ENCODE results near the gene GAN.
A peak's percentile ranks its signal among the peaks of the same experiment; 100 is the strongest.
"Not testable (repeated sequence)": the region's sequence is repeated elsewhere in the genome, so short reads cannot be mapped to it uniquely, and the experiment has no call there.

GAN gene

DNA sequence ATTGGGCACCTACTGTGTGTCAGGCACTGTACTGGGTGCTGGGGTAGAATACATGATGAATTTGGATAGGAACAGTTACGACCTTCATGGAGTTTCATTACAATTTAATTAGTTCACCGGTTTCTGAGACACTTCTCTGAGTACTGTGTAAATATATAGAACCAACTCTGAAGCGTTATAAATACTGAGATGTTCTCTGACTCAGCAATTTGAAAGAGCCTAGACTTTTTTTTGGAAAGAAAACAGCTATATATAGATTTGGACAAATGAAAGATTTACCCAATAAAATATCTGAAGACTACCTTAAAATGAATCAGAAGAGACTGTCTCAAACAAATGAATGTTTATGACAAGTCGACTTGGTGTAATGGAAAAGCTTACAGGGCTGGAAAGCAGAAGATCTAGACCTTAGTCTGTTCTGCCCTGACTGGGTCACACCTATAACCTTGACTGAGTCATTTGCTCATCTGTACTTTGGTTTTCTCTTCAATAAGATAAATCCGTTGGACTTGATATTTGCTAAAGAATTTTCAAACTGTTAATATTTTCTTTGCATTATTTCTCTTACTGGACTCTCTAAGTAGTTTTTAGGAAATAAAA is 4.6 kb upstream of the GAN start:
- no peak for DNase-seq (ENCODE audit: low spot score)

DNA sequence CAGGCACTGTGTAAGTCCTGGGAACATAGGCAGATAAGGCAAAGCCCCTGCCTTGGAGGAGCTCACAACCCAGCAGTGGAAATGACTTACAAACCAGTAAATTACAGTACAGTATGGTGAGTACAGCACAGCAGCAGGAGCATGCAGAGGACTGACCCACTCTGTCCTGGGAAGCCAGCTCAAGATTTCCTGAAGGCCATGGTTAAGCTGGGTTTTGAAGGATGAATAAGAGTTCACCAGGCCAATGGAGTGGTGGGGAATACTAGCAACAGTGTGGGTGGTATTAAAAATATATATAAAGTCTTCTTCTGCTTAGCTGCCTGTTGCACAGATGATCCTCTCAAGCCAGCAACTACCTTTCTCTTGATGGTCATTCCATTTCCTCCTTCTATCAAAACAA is 3.0 kb upstream of the GAN start:
- no peak for DNase-seq (ENCODE audit: low spot score)

DNA sequence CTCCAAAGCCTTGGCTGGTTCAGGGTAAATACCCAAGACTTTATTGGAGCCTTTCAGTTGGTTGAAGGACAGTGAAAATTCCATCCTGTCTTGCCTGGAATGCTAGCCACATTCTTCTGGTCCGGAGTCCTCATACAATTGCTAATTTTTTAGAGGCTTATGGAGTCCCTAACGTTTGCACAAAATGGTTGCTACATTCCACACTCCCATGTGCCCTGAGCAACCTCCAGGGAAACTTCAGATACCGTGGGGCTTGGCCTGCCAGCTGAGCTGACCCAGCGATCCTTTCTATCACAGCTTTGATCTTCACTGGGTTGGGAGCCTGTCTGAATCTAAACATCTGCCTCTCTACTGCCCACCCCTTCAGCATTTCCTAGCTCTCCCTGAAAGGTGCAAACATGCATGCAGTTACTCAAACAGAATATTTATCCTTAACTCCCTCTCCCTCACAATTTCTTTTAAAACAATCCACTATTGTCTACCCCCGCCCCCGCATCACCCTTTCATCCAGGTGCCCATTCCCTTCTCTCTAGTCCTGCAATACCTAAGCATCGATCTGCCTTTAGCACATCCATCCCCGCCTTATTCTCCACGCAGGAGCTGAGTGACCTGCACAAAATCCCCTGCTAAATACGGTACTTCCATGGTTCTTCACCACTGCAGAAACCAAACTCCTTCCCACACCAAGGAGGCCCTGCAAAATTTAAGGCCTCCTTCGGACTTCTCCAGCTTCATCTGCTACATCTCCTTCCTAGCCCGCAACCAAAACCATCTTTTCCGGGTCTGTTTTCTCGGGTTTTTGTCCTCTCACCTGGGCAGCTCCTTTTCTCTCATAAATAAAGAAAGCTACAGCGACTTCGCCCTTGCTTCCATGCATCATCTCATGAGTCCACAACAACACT is 810 bp upstream of the GAN start:
- DNase-seq (ENCODE audit: low spot score), result peak; percentile 33

DNA sequence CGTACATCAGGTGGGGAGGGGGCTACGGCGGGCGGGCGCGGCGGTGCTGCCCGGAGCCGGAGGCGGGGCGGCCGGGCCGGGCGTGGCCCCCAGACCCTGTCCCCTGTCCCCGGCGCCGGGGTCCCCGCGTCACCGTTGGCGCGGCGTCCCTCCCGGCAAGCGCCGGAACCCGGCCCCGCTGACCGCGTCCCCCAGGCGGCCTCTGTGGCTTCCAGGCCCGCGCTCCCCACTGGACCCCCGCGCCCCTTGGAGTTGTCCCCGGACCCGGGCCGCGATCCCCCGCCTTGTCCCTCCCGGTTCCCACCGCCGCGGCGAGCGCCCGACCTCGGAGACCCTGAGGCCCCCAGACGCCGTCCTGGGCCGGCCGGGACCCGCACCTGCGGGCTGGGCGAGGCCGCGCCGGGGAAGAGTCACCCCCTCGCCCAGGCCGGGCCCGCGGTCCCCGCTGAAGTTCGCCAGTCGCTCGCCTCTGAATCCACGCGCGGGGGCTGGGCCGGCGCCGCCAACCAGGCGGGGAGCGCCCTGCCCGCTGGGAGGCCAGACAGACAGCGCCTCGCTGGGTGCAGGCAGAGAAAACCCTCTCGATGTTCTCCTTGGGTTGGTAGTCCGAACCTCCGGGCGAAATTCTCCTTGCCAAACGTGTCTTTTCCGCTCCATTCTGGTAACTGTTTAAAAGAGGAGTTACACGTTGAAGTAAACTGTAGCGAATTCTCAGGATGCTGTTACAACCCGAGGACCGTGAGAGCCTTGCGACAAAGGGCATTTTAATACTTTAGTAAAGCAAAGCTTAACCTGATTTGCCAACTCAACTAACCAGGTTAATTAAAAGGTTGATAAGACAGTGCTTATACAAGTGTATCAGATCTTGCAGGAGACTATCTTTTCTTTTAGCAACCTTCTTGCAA is 761 bp downstream of the GAN start:
- DNase-seq (ENCODE audit: low spot score), result peak; percentile 88

DNA sequence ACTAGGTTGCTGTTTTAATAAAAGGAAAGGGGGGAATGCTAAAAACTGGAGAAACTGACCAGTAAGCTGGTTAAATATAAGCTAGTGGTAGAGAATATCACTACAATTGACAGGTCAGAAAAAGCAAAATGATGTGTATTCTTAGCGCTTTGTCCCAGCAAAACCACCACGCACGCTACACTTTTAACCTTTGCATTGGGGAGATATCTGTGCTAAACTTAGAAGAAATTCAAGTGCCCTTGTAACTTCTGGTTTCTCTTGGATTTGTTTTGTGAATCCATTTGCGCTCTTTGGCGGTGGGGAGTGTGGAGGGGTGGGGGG is 1.4 kb downstream of the GAN start:
- no peak for DNase-seq (ENCODE audit: low spot score)

DNA sequence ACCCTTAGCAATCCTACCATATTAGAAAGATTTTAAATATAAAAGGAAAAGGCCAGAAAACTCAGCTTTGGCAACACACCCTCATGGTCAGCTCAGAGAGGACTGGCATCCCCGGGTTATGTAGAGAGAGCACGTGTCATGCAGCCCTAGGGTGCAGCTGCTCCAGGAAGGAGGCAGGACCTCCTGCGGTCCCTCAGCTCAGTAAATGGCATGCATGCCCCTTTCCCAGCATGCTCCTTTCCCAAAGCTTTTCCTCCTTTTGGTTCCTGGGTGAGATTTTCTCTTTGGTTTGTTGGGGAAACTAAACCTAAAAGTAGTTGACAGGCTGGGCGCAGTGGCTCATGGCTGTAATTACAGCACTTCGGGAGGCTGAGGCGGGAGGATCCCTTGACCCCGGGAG is 3.9 kb downstream of the GAN start:
- DNase-seq (ENCODE audit: low spot score), result no peak

DNA sequence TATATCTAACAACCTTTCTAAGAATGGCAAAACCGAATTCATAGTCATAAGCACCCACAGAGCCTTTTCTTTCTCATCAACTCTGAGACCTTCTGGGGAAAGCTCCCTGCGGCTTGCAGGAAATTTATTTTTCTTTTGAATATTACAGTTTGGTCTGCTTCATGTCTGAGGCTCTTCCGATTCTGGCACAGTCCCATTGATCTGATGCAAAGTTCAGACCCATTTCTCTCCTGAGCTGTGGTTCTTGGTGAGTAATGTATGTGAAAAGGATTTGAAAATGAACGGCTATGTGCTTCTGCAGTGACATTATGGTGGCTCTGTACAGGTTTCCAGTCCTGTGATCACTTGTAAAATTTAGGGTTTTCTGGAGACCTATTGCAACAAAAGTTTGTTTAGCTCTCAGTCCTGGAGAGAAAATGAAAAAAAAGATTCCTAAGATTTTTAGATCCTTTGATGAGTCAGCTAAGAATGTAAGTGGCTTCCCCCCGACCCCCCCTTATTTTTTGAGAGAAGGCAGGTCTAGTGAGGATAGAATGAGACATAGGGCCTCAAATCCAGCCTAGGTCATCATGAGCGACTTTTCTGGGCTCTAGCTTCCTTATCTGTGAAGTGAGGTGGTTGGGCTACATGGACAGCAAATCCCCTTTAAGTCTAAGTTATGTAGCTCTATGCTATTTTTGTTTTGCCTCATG is 4.6 kb downstream of the GAN start:
- peak; percentile 76 for DNase-seq (ENCODE audit: low spot score)

DNA sequence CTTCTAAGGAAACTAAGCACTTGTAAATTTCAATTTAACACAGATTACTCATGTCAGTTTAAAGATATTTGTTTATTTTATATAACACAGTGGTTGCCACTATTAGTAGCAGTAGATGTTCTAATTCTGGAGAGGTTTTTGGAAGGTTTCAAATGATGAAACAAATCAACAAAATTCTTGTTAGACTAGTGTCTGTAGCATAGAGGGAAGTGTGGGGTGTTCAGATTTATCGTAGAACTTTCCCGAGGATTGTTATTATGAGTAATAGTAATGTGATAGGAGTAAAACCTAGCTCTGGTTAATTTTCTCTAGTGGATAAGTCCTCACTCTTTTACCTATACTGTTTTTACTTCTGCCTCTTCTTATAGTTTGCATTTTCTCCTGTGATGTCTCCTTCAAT is 6.3 kb downstream of the GAN start:
- no peak for DNase-seq (ENCODE audit: low spot score)

DNA sequence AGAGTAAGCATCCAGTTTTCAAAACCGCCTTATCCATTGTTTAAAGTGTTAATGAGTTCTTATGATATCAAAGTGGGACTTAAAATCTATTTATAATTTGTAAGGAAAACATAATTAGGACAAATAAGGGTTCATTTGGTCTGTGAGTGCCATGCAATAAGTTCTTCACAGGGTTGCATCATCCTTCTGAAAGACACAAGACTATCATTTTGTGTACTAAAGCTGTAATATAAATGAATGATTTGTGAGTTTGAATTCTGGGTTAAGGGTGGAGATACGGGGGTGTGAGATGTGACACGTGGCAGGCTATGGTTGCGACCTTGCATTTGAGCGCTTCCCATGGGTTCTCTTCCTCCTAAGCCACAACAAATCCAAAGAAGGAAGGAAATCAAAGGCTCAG is 6.8 kb downstream of the GAN start:
- no peak for DNase-seq (ENCODE audit: low spot score)

DNA sequence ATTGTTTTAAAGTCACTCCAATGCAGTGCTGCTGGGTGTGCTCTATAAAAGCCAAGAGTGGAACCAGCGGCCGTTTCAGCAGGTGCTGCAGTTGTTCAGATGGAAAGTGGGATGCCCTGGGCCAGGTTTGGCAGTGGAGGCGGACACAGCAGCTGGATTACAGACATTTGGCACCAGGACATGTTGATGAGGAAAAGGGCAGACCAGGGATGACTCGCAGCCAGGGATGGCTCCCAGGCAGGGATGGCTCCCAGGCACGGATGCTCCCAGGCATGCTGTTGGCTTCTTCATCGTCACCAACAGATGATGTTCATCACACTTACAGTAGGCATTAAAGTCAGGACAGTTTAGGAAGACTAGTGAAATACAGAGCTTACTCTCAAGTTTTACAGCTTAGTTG is 10.0 kb downstream of the GAN start:
- DNase-seq (ENCODE audit: low spot score), result peak; percentile 36

DNA sequence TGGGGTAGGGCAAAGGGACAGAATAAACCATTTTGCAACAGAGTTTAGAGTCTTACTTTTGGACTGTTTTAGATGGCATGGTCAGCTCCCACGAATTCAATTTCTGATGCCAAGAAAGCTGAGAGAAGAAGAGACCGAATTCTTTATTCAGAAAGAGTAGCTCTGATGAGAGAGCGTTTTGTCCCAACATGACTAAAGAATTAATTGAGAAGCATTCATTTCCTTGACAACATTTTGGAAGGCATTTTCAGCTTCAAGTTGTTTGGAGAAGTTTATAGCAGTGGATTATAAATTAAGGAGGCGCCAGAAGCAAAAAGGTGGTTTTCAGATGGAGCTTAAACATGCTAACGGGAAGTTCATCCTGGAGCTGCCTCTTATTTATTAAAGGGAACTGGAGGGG is 12.2 kb downstream of the GAN start:
- DNase-seq (ENCODE audit: low spot score), result no peak

DNA sequence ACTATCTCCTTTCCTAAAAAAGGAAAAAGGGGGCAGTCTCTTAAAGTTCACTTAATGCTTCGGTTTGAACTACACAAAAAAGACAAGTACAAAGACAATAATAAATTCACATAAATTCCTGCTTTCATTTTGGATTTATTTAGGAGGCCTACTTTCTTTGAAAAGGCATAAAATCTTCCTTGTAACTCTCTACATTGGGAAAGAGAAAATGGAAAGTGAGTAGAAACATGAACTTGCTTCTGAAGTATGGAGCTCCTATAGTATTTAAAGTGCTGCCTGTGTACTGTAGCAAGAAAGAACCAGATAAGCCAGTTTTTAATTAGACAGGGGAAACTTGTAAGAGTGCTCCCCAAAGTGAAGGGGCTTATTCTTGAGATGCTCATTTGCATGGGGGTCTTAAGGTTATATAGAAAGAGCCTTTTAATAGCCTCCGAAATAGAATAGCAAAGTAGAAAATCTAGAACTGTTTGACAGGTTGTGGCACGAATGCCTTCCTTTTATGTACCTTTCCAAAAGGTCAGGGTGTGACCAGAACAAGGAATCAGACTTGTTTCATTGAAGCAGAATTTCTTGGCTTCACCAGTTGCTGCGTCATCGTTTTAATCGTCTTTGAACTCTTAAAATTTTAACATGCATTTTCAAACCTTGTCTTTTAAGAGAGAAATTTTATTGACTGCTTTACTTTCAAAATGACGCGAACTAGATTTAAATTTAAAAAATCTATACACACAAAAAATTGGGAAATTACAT is 12.9 kb downstream of the GAN start:
- DNase-seq (ENCODE audit: low spot score), result no peak

DNA sequence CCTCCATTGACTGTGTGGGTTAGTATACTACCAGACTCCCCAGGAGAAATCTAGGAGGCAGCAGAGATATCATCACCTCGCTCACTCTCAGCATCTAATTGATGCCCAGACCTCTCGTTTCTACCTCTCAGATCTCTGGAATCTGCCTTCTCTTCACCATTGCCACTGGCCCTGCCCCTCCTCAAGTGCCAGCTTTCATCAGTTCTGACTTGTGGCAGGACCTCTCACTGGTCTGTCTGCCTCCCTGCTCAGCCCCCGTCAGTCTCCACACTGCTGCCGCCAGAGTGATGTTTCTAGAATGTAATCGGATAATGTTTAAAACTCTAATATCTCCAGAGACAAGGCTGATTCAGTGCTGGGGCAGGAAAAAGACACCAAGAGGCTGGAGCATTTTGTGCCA is 15.2 kb downstream of the GAN start:
- DNase-seq (ENCODE audit: low spot score), result no peak

DNA sequence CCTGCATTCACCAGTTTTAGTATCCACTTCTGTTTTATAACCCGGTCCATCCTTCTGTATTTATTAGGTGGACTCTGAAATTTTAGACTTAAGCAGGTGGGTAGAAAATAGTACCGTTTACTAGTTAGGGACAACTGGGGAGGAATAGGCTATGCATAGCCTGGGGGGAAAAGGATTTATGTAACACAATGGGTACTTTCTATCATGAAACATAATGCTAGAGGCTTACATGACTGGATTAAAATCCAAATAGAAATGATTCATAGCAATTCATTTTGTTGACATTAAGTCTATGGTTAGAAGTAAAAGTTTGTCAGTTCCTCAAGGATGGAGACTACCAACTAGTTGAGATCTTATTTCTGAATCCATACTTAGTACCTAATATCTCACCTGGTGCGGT is 18.6 kb downstream of the GAN start:
- no peak for DNase-seq (ENCODE audit: low spot score)

DNA sequence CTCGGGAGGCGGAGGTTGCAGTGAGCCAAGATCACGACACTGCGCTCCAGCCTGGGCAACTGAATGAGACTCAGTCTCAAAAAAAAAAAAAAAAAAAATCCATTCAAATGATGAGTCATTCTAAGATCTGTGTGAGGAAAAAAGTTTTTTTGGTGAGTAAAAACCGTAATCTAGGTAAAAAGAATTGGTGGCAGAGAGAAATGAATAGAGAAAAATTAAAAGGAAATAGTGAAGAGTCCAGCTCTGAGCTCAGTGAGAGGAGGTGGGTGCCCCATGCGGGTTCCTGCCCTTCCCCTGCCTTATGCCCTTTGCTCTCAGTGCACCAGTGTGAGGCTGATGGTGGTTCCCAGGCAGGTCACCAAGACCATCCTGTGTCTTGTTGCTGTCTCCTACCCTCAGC is 20.9 kb downstream of the GAN start:
- DNase-seq (ENCODE audit: low spot score), result no peak

DNA sequence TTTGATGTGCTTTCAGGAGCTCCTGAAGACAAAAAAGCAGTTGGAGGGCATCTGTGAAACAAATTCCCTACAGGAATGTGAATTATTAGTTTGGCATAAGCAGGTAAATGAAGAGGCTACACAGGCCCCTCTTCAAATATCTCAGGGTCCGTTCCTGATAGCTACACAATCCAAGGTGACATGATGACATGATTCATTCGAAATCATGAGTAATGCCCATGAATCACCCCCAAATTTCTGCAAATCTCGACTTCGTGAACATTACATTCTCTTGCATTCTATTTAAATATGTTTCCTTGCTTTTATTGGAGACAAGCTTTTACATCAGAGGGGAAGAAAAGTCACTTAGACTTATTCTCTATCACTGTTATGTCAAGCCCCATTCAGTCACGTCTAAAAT is 22.3 kb downstream of the GAN start:
- DNase-seq (ENCODE audit: low spot score), result no peak

DNA sequence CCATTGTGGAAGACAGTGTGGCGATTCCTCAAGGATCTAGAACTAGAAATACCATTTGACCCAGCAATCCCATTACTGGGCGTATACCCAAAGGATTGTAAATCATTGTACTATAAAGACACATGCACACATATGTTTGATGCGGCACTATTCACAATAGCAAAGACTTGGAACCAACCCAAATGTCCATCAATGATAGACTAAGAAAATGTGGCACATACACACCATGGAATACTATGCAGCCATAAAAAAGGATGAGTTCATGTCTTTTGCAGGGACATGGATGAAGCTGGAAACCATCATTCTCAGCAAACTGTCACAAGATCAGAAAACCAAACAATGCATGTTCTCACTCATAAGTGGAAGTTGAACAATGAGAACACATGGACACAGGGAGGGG is 30.4 kb downstream of the GAN start:
- not testable (repeated sequence) for DNase-seq (ENCODE audit: low spot score)

DNA sequence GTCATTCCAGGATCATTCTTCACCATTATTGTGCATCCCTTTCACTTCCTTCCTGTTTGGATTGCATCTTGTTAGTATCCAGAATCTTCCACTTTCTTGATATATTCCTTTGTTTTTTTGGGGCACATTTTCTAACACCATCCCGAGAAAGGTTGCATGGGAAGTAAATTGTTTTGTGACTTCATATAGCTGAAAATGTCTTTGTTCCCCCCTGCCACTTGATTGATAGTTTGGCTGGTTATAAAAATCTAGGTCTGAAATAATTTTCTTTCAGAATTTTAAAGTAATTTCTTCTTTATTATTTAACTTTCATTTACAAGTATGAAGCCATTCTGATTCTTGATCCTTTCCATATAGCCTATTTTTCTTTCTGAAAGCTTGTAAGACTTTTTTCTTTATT is 32.7 kb downstream of the GAN start:
- DNase-seq (ENCODE audit: low spot score), result no peak

DNA sequence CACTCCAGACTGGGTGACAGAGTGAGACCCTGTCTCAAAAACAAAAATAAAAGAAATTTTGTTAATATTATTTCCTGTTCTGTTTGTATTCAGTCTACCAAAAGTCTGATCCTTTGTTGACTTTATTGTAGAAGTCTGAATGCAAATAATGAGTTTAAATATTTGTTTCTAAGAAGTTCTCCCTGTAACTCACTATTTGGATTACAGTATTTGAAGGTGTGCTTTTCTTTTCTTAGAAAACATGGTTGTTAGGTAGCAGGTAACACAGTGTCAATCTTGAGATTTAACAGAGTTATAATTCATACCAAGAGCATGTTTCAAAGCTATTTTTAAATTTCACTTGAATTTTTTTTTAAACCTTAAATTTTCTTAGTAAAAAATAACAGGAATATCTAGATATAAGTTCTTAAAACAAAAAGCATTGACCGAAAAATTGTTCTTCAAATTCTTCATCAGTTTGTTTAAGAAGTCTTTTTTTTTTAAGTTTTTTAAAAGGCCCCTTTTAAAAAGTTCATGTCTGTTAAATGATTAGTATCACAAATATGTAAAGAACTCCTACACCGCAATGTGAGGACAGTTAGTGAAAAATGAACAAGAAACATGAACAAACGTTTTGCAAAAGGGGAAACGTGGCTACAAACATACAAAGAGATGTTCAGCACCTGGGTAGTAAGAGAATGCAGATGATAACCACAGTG is 35.0 kb downstream of the GAN start:
- no peak for DNase-seq (ENCODE audit: low spot score)

DNA sequence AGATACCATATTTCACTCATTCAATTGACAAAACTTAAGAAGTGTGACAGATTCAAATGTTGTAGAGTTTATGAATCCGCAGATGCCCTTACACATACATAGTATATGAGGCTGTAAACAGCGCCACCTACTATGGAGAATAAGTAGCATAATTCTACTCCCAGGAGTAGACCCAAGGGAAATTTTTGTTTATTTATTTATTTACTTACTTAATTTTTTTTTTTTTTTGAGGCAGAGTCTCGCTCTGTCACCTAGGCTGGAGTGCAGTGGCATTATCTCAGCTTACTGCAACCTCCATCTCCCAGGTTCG is 35.5 kb downstream of the GAN start:
- DNase-seq (ENCODE audit: low spot score), result no peak

DNA sequence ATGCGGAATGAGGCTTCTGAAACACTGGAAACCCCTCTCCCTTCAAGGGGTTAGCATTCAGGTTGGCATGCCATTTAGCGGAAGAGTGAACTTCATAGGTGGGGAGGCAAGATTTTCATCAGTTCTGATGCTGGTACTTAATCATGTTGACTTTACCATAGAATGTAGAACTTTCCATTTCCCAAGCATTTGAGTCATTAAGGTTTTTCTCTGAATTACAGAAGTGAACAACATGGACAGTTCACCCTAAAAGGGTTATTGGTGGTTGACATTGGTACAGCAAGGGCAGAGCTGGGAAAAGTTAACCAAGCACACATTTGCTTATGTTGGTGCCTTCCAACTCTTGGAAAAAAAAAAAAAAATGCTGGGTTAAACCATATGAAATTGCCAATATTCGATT is 39.1 kb downstream of the GAN start:
- no peak for DNase-seq (ENCODE audit: low spot score)

Data from GM03348 (cell line).